Measurements from ENCODE around the gene NFIC.
"Not testable (repeated sequence)": the region's sequence is repeated elsewhere in the genome, so short reads cannot be mapped to it uniquely, and the experiment has no call there.

NFIC gene

GRCh38 chr19:3494051-3494450 is 127.7 kb downstream of the NFIC start:
- DNase-seq: peak in 1 of 5 experiments; percentile 53

DNA sequence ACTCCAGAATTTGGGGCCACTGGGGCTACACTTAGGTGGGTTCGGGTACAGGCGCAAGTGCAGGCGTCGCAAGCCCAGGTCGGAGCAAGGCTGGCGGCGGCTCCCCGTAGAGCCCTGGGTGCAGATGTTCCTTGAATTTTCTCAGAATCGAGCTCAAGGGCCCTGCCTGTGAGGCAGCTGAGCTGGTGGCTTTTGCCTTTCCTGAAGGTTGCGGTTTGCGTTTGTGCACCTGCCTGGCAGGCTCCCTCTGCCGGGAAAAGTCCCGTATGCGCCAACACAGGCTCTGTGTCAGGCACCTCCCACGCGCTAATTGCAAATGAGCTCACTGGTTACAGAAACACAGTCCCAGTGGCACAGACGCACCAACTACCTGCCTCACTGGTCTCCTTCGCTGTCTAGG is 128.2 kb downstream of the NFIC start:
- peak in 2 of 5 experiments; percentile 19 to 33 for DNase-seq

DNA sequence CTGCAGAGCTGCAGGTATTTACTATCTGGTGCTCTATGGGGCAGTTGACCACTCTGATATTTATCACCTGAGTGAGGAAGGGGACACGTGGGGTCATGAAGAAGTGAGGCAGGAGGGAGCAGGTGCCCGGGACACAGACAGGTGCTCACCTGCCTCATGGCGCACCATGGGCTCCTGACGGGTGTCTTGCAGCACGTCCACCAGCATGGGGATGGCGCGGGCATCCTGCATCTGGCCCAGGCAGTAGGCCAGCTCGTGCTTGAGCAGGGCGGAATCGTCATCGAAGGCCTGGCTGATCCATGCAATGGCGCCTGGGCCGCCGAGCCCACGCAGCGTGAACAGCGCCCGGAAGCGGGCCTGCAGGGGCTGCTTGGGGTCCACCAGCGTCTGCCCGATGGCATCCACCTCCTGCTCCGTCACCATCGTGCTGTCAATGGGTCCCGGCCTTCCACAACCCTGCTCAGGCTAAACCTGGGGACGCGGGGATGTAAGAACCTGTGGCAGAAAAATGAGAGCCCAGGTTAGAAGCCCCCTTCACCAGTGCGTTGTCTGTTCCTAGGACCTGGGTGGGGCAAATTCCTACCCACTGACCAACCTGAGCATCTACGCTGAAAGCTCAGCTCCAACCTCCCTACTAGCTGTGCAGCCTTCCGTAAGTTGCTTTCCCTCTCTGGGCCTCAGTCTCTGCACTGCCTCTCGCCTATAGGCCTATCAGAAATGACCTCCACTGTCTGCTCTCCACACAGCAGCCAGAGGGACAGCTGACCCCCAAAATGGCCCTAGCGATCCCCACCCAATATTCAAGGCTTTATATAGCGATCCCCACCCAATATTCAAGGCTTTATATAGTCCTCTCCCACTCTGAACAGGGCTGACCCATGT is 130.2 kb downstream of the NFIC start:
- no peak for DNase-seq

- DNase-seq: no peak
These were observed 131.6 kb downstream of the NFIC start for GRCh38 chr19:3497757-3498520.

DNA sequence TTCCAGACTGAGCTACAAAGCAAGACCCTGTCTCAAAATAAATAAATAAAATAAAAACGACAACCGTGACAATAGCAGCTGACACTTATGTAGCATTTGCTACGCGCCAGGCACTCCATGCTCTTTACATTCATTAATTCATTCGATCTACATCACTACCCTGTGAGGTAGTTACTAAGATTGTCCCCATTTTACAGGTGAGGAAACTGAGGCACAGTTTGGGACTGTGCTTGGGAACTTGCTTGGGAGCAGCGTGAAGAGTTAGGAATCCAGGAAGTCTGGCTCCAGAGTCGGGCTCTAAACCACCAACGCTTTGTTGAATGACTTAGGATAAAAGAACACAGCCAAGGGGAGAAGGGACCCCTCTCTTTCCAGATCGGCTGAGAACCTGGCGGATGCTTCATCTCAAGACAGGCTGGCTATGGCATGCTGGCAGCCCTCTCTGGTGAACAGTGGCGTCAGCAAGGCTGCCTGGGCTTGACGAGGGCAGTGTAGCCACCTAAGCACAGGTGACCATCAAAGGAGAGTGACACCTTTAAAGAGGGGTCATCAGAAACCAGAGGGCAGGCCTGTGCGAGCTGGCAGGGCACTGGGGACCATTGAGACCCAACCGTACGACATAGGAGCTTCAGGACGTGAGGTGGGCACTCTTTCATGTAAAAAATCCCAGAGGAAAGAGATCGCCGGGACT is 133.5 kb downstream of the NFIC start:
- no peak for DNase-seq

- DNase-seq: peak; percentile 71 to 98 (median 92)
These were observed 134.2 kb downstream of the NFIC start, which contains the start of gene DOHH for GRCh38 chr19:3500429-3501101. DOHH (minus strand) TSS chr19:3500674; CDS start chr19:3496814, 3,860 bp downstream.

- DNase-seq: no peak
These were observed 135.4 kb downstream of the NFIC start for GRCh38 chr19:3501780-3502179.

GRCh38 chr19:3503036-3503572 is 136.7 kb downstream of the NFIC start:
- no peak for DNase-seq

GRCh38 chr19:3504735-3505134 is 138.4 kb downstream of the NFIC start:
- no peak for DNase-seq

DNA sequence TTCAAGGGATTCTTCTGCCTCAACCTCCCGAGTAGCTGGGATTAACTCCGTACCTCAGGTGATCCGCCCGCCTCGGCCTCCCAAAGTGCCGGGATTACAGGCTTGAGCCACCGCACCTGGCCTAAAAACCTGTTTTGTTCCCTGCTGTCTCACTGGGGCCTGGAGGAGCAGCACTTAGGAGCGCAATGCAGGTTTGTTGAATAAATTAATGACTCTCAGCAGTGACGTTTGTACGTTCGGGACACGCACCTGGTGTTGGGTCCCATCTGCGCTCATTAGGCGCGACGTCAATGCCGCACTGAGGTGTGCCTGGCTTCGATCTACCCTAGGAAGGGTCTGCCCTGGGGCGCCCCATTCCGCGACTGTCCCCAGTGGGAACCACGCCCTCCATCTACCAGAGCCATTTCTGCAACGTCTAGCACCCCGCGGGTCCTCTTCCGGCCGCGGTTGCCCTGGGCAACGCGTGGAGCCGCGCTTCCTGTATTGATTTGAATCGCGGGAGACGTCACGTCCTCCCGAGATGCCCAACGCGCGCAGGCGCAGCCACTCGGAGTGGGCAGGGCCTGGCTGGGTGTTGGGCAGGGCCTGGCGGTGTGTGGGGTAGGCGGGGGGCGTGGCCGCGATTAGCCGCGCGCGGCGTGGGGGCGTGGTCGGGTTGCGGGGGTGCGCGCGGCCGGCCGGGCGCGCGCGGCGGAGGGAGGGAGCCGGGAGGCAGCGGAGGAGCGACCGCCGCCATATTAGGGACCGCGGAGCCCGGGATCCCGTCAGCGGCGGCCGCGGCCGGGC is 139.4 kb downstream of the NFIC start, which contains the start of gene FZR1:
Gene FZR1, plus strand, starts transcription at position 714 of the 786 bp plus-strand sequence. CDS start 16,679 bp downstream, outside the sequence.
- DNase-seq: peak; percentile 99 to 100 (median 99)

GRCh38 chr19:3506384-3507340 is 140.3 kb downstream of the NFIC start:
- peak in 3 of 5 experiments; percentile 24 to 43 (median 36) for DNase-seq

DNA sequence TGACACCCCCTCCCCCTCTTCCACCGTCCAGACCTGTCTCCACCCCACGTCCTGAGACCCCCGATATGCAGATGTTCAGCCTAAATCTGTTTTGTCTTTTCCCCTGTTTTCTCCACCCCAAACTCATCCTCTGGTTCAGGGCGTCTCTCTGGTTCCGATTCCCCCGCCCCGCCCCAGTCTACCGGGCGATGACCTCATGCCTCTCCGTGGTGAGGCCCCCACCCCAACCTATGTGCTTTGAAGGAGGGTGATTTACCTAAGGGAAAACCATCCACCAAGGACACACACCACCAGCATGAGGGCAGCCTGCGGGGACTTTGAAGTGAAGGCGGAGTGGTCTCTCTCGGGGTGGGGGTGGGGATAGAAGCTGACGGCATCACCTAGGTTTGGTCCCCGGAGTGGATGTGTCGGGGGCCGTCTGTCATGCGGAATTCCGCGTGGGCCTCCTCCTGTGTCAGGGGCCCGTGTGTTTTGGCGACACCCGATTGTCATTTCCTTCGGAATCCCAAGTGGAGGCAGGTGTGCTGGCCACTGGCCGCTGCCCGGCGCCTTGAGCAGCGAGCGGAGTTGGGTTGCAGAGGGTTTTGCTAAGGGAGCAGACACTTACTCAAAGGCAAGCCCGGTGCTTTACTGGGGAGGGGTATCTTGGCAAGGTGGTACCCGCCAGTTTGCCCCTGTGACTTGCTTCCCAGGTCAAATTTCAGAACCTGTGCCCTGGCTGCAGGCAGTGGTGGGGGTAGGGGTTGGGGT is 141.2 kb downstream of the NFIC start:
- peak in 4 of 5 experiments; percentile 12 to 33 (median 20) for DNase-seq

DNA sequence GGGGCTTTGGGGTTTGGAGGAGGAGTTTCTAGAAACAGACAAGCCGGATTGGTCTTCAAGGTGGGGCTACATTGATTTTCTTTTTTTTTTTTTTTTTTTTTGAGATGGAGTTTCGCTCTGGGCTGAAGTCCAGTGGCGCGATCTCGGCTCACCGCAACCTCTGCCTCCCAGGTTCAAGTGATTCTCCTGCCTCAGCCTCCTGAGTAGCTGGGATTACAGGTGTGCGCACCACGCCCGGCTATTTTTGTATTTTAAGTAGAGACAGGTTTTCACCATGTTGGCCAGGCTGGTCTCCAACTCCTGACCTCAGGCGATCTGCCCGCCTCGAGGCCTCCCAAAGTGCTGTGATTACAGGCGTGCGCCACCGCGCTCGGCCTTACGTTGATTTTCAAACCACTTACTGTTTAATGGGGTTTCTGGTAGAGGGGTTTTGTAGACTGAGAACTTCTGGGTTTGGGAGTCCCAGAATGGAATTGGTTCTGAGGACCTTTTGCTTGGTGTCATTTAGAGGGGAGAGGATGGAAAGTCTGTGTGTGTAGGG is 141.8 kb downstream of the NFIC start:
- DNase-seq: not testable (repeated sequence)

DNA sequence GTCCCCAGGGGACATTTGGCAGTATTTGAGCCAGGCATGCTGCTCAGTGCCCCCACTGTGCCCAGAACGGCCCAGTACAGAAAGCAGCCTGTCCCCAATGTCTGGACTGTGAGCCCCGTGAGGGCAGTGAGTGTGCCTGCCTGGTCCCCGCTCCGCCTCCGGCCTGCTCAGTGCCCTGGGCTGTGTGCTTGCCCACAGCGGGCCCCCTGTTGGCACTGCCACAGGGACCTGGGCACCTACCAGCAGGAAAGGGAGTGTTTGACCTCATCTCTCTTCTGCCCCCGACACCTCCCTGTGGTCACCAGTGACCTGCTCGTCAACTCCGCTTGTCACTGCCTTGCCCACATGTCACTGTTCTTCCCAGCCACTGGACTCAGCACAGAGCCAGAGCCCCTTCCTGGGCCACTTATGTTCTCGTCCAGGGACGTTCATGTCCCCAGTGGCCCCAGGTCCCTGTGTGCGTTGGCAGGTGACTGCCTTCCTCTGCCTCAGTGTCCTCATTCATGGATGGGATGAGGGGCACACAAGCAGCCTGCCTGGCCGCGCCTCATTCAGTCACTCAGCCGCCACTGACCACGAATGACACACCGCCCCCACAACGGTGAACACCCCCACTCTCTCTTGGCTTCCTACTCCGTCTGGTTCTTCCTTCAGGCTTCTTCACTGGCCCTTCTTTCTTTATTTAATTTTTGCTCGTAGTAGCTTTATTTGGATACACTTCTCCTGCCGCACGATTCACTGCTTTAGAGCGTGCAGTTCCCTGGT is 142.6 kb downstream of the NFIC start:
- DNase-seq: no peak

GRCh38 chr19:3509566-3509989 is 143.2 kb downstream of the NFIC start:
- no peak for DNase-seq

GRCh38 chr19:3510727-3511126 is 144.3 kb downstream of the NFIC start:
- DNase-seq: no peak

DNA sequence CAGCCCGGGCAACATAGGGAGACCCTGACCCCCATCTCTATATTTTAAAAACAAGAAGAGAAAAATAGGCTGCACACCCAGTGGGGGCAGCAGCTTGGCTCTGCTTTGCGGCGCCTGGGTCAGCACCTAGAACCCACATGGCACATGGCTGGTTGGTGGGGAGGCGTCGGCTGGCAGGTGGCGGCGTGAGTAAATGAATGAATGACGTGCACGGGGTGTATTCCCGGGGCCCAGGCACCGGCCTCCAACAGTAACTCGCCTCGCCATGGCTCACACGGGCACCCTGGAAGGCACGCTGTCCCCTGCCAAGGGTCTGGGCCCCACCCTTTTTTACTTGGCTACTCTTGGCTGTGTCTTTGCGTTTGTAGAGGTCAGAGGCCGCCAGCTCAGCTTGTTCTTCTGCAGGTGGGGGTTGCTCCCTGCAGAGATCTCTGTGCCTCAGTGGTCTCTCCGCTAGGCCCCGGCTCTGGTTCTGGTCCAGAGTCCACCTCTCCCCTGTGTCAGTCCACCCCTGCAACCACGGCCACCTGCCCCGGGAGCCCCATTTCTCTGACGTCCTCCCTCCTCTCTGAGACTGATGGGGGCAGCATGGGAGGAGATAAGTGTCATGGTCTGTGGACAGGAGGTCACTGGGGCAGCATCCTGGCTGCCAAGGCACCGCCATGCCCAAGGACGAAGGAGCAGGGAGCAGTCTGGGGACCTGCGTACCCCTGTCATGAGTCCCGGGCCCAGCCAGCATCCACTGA is 145.3 kb downstream of the NFIC start:
- no peak for DNase-seq
